CD14-positive monocyte (primary cell): ENCODE measurements around the gene FXYD5. TPM values are rescaled to one million over a fixed set of nuclear protein-coding genes. Genes with fewer than 3 reads are reported as not detected.

Experiments
- DNase-seq, 3 donors: peaks; one replicate each; pipeline ENCODE4 v3.0.0-alpha.2; 2011 to 2022
- H2AFZ ChIP-seq: 2 replicates; pipeline ENCODE4 v1.6.0; 2012; ENCODE audit warnings: mild to moderate bottlenecking, low read depth, low read length, inconsistent platforms; ENCODE audit not compliant: insufficient read depth, poor library complexity, severe bottlenecking
- H3K27ac ChIP-seq, 2 donors: 1 replicate in 1 of 2; 2 replicates in 1 of 2; pipeline ENCODE4 v1.5.1; 2012 to 2013; ENCODE audit warnings: low read length in 2 of 2, control low read depth in 1 of 2, inconsistent platforms in 1 of 2, low read depth in 1 of 2, mild to moderate bottlenecking in 1 of 2
- H3K27me3 ChIP-seq, 2 donors: one replicate each; pipeline versions ENCODE4 v1.6.0 to v1.6.1; 2011 to 2013; ENCODE audit warnings: low read length in 2 of 2; ENCODE audit not compliant: control insufficient read depth in 2 of 2, insufficient read depth in 2 of 2
- H3K36me3 ChIP-seq, 2 donors: replicated peaks in 1 of 2; 1 replicate in 1 of 2; 2 replicates in 1 of 2; pipeline versions ENCODE4 v1.5.1 to v1.6.1; 2012 to 2013; ENCODE audit warnings: low read length in 2 of 2, control low read depth in 1 of 2, inconsistent platforms in 1 of 2, mild to moderate bottlenecking in 1 of 2; ENCODE audit not compliant: insufficient read depth in 2 of 2, control insufficient read depth in 1 of 2
- H3K4me1 ChIP-seq, 2 donors: 1 replicate in 1 of 2; 2 replicates in 1 of 2; pipeline versions ENCODE4 v1.5.1 to v1.6.1; 2012 to 2013; ENCODE audit warnings: low read length in 2 of 2, control low read depth in 1 of 2, inconsistent platforms in 1 of 2, mild to moderate bottlenecking in 1 of 2, moderate library complexity in 1 of 2; ENCODE audit not compliant: insufficient read depth in 2 of 2, control insufficient read depth in 1 of 2
- H3K4me2 ChIP-seq: replicated peaks from 2 replicates; pipeline ENCODE3; 2012; ENCODE audit warnings: low read length, moderate library complexity, mild to moderate bottlenecking; ENCODE audit not compliant: poor library complexity, severe bottlenecking; ENCODE audit errors: extremely low read depth
- H3K4me3 ChIP-seq, 3 experiments: fragments of 200-600 bp in 1 of 3; sonication (generic) in 1 of 3; replicated peaks in 1 of 3; 1 replicate in 2 of 3; 2 replicates in 1 of 3; pipeline ENCODE4 v1.5.1; 2011 to 2013; ENCODE audit warnings: low read length in 3 of 3, mild to moderate bottlenecking in 3 of 3, control low read depth in 2 of 3, low read depth in 2 of 3, inconsistent platforms in 1 of 3, moderate library complexity in 1 of 3
- H3K79me2 ChIP-seq: 2 replicates; pipeline ENCODE4 v1.6.0; 2012; ENCODE audit warnings: mild to moderate bottlenecking, control low read depth, inconsistent platforms, low read length, moderate library complexity; ENCODE audit not compliant: insufficient read depth
- H3K9ac ChIP-seq: 2 replicates; pipeline ENCODE4 v1.6.0; 2017; ENCODE audit warnings: low read length, mild to moderate bottlenecking; ENCODE audit not compliant: insufficient read depth, poor library complexity, severe bottlenecking
- H3K9me3 ChIP-seq, 2 donors: replicated peaks in 1 of 2; 1 replicate in 1 of 2; 2 replicates in 1 of 2; pipeline versions ENCODE4 v1.5.1 to v1.6.1; 2012 to 2013; ENCODE audit warnings: low read length in 2 of 2, control low read depth in 1 of 2; ENCODE audit not compliant: control insufficient read depth in 1 of 2, insufficient read depth in 1 of 2
- H4K20me1 ChIP-seq: 2 replicates; pipeline ENCODE4 v1.6.0; 2012; ENCODE audit warnings: mild to moderate bottlenecking, low read length, control low read depth, moderate library complexity; ENCODE audit not compliant: insufficient read depth
- H3K27ac Mint-ChIP-seq, 7 donors: one replicate each; pipeline ENCODE4 v1.8.0; 2020; ENCODE audit warnings: mild to moderate bottlenecking in 7 of 7, mixed read lengths in 7 of 7, moderate library complexity in 6 of 7, inconsistent platforms in 2 of 7
- H3K27me3 Mint-ChIP-seq, 3 donors: one replicate each; pipeline ENCODE4 v1.8.0; 2021 to 2022; ENCODE audit warnings: low read depth in 3 of 3, mild to moderate bottlenecking in 3 of 3, mixed read lengths in 3 of 3, moderate library complexity in 3 of 3, inconsistent platforms in 1 of 3
- H3K36me3 Mint-ChIP-seq, 2 donors: one replicate each; pipeline ENCODE4 v1.8.0; 2020; ENCODE audit warnings: mixed read lengths in 2 of 2, inconsistent platforms in 1 of 2, mild to moderate bottlenecking in 1 of 2
- H3K4me1 Mint-ChIP-seq: one replicate; pipeline ENCODE4 v1.8.0; 2020; ENCODE audit warnings: mild to moderate bottlenecking, mixed read lengths
- H3K4me3 Mint-ChIP-seq, 2 donors: one replicate each; pipeline ENCODE4 v1.8.0; 2020; ENCODE audit warnings: mild to moderate bottlenecking in 2 of 2, mixed read lengths in 2 of 2, moderate library complexity in 1 of 2
- H3K9me3 Mint-ChIP-seq, 7 donors: one replicate each; pipeline ENCODE4 v1.8.0; 2020 to 2022; ENCODE audit warnings: mixed read lengths in 7 of 7, mild to moderate bottlenecking in 6 of 7, moderate library complexity in 6 of 7, inconsistent platforms in 2 of 7
- WGBS: methylation state at CpG from one replicate; pipeline ENCODE4 v1.1.5; 2013; ENCODE audit warnings: missing lambda C conversion rate; ENCODE audit not compliant: insufficient coverage; 5-methylcytosine and 5-hydroxymethylcytosine counted together
- intact Hi-C, 2 donors: fragments of 100-400 bp; cut with micrococcal nuclease; formaldehyde crosslinking; loops; one replicate each; pipeline versions ENCODE4 v1.15.0 to v1.15.1; 2023
- polyA plus RNA-seq, 3 donors: library from polyadenylated mRNA; depleted of rRNA in 1 of 3; unstranded in 2 of 3; stranded (reverse) in 1 of 3; fragments of 300-500 nt in 2 of 3; fragments of >200 nt in 1 of 3; fragmentation: Illumina TruSeq in 2 of 3; gene quantifications; 1 replicate in 2 of 3; 2 replicates in 1 of 3; pipeline ENCODE4 v1.2.3, GENCODE V29; 2012 to 2021
- TF ChIP-seq, protein P1 (sequence below): fragments of 200-600 bp; IDR thresholded peaks from one replicate; pipeline ENCODE4 v1.8.0; 2022; ENCODE audit warnings: antibody characterized with exemption, mild to moderate bottlenecking

The FXYD5 gene
- polyA plus RNA-seq, 3 donors = 204 to 673 (median 312) TPM

GRCh38 chr19:35141837-35142605 is 12.5 kb upstream of the FXYD5 start:
- Histone ChIP-seq H3K36me3 (no peaks in the 10 kb centered on the region), H3K9me3 (peaks cover 0 to 8% of the 10 kb centered on the region in 2 donors), H3K4me3 (peak overlapping the region in 1 of 3 experiments; percentile 64), H3K79me2 (no peaks in the 10 kb centered on the region), H3K4me2 (peak overlapping the region; percentile 73), H3K9ac (no peak overlapping the region), H2AFZ (peak overlapping the region; percentile 37), H3K4me1 (peaks cover 48 to 52% of the 10 kb centered on the region in 2 donors), H4K20me1 (no peaks in the 10 kb centered on the region), H3K27ac (no peak overlapping the region), H3K27me3 (peaks cover 23 to 37% of the 10 kb centered on the region in 2 donors)
- Mint-ChIP-seq H3K27me3 (peaks cover 31 to 43% (median 31%) of the 10 kb centered on the region in 3 donors), H3K4me1 (peaks cover 53% of the 10 kb centered on the region), H3K4me3 (peak overlapping the region; percentile 71 to 76), H3K27ac (peak overlapping the region in 4 of 7 donors; percentile 62 to 91 (median 74)), H3K36me3 (no peaks in the 10 kb centered on the region), H3K9me3 (peaks cover 0 to 13% (median 0%) of the 10 kb centered on the region in 7 donors)
- TF ChIP-seq, protein P1, sequence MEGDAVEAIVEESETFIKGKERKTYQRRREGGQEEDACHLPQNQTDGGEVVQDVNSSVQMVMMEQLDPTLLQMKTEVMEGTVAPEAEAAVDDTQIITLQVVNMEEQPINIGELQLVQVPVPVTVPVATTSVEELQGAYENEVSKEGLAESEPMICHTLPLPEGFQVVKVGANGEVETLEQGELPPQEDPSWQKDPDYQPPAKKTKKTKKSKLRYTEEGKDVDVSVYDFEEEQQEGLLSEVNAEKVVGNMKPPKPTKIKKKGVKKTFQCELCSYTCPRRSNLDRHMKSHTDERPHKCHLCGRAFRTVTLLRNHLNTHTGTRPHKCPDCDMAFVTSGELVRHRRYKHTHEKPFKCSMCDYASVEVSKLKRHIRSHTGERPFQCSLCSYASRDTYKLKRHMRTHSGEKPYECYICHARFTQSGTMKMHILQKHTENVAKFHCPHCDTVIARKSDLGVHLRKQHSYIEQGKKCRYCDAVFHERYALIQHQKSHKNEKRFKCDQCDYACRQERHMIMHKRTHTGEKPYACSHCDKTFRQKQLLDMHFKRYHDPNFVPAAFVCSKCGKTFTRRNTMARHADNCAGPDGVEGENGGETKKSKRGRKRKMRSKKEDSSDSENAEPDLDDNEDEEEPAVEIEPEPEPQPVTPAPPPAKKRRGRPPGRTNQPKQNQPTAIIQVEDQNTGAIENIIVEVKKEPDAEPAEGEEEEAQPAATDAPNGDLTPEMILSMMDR = no peak
- WGBS = 11% methylated on average over 10 of the region's 21 CpGs
- peak in 2 of 3 donors; percentile 45 to 53 for DNase-seq
- intact Hi-C loops = loop anchor here in 1 of 2 donors (5.0 kb wide), 1 partner anchor 125 kb away; the partner anchor contains the start of gene USF2

DNA sequence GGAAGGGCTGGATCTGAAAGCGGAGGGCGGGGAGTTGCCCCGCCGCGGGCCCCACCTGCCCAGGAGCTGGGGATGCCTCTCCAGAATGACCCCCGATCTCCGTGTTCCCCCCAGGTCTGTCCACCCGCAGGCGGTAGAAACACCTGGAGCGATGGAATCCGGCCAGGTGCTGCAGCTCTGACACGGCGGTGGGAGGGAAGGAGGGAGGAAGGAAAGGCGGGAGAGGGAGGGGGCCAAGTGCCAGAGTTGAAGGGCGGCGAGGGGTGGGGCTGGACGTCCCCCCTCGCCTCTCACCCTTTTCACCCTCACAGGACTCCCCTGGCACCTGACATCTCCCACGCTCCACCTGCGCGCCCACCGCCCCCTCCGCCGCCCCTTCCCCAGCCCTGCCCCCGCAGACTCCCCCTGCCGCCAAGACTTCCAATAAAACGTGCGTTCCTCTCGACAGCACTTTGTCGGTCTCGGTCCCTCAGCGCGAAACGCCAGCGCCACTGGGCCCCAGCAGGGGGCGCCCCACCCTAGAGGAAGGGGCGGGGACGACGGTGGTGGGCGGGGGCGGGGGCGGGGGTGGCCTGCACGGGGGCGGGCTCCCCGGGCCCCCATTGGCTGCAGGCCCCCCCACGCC is 11.8 kb upstream of the FXYD5 start:
- TF ChIP-seq, protein P1 = peak; percentile 85
- Histone ChIP-seq H3K4me1 (peaks cover 54 to 58% of the 10 kb centered on the region in 2 donors), H3K9ac (no peak overlapping the region), H3K27me3 (peaks cover 23 to 37% of the 10 kb centered on the region in 2 donors), H2AFZ (no peak overlapping the region), H3K79me2 (no peaks in the 10 kb centered on the region), H3K27ac (no peak overlapping the region), H3K9me3 (peaks cover 0 to 8% of the 10 kb centered on the region in 2 donors), H3K4me3 (no peak overlapping the region), H3K4me2 (peak overlapping the region; percentile 36), H3K36me3 (no peaks in the 10 kb centered on the region), H4K20me1 (no peaks in the 10 kb centered on the region)
- no peak overlapping the region for H3K27ac Mint-ChIP-seq
- WGBS = 0% methylated on average over 15 of the region's 46 CpGs
- peaks cover 0 to 13% (median 0%) of the 10 kb centered on the region in 7 donors for H3K9me3 Mint-ChIP-seq
- H3K4me3 Mint-ChIP-seq = peak overlapping the region in 1 of 2 donors; percentile 75
- H3K36me3 Mint-ChIP-seq = peaks cover 0 to under 1% of the 10 kb centered on the region in 2 donors
- DNase-seq = peak; percentile 35 to 51 (median 39)
- intact Hi-C loops = loop anchor here in 1 of 2 donors (5.0 kb wide), 1 partner anchor 125 kb away; the partner anchor contains the start of gene USF2
- H3K4me1 Mint-ChIP-seq = peaks cover 56% of the 10 kb centered on the region
- peaks cover 30 to 40% (median 31%) of the 10 kb centered on the region in 3 donors for H3K27me3 Mint-ChIP-seq
